NCI-H146 treated with DMSO at 0.1 percent for 48 hours (cell line): ENCODE measurements around the gene HDAC10.

Experiments used
- DNase-seq: peaks from one replicate; lab custom pipeline; 2025; ENCODE audit not compliant: unreplicated experiment; lab: John Stamatoyannopoulos, UW

The HDAC10 gene

GRCh38 chr22:50257451-50258360, 6.6 kb upstream of the HDAC10 start:
- DNase-seq, result no peak

- no peak for DNase-seq
Observed at GRCh38 chr22:50257041-50257440, 6.0 kb upstream of the HDAC10 start.

GRCh38 chr22:50256258-50256862, 5.3 kb upstream of the HDAC10 start:
- no peak for DNase-seq

GRCh38 chr22:50255607-50256006, 4.5 kb upstream of the HDAC10 start:
- no peak for DNase-seq

- no peak for DNase-seq
Observed at GRCh38 chr22:50255099-50255498, 4.0 kb upstream of the HDAC10 start.

GRCh38 chr22:50253941-50254340, 2.9 kb upstream of the HDAC10 start:
- DNase-seq, result no peak

GRCh38 chr22:50253046-50253915, 2.2 kb upstream of the HDAC10 start:
- no peak for DNase-seq

- no peak for DNase-seq
Observed at GRCh38 chr22:50252082-50253045, 1.3 kb upstream of the HDAC10 start.

GRCh38 chr22:50251477-50252081, 514 bp upstream of the HDAC10 start:
- DNase-seq, result no peak

GRCh38 chr22:50250249-50250554, 863 bp downstream of the HDAC10 start:
- DNase-seq, result no peak

- no peak for DNase-seq
Observed at GRCh38 chr22:50249341-50250248, 1.5 kb downstream of the HDAC10 start.

- DNase-seq, result no peak
Observed at GRCh38 chr22:50248196-50249081, 2.6 kb downstream of the HDAC10 start.

GRCh38 chr22:50247748-50248147, 3.3 kb downstream of the HDAC10 start:
- DNase-seq, result peak; percentile 6

GRCh38 chr22:50246242-50247175, 4.6 kb downstream of the HDAC10 start:
- no peak for DNase-seq

- no peak for DNase-seq
Observed at GRCh38 chr22:50245214-50246072, 5.6 kb downstream of the HDAC10 start.
